Erythroblast (primary cell): ENCODE data around the gene BAD.

Experiments
- GATA1 ChIP-seq: IDR thresholded peaks from 2 replicates; pipeline ENCODE4 v1.6.1; 2011; ENCODE audit warnings: low read depth, mild to moderate bottlenecking, control low read depth, low read length, moderate library complexity
- POLR2A ChIP-seq: IDR thresholded peaks from 2 replicates; pipeline ENCODE4 v1.6.1; 2011; ENCODE audit warnings: mild to moderate bottlenecking, low read length

DNA sequence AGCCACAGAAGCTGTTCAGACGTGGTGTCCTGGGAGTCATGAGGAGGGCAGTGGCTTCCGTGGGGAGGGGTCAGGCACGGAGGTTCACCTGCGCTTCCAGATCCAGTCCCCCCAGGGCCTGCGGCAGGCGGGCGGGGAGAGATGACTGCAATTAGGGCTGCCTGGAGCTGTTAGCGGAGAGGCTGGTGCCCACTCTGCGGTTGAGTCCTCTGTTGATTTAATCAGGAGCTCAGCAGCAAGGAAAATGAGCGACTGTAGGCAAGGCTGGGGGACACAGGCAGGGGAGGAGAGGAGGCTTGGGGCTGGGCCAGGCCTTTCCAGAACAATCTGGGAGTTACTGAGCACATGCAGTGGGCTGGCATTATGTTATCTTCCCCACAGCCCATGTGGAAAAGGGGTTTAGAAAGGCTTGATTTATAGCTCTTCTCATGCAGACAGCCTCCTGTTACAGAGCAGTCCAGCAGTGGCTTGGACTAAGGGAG, 20.1 kb downstream of the BAD start:
- TF ChIP-seq POLR2A (no peak), GATA1 (no peak)
